HG02970 (cell line): ENCODE measurements around the gene MCTP1.
"Not testable (repeated sequence)": the region's sequence is repeated elsewhere in the genome, so short reads cannot be mapped to it uniquely, and the experiment has no call there.

ENCODE experiments used
- ATAC-seq: cut with Tn5 transposase; IDR thresholded peaks from one replicate; pipeline ENCODE4 v1.9.1; 2021; ENCODE audit warnings: mild to moderate bottlenecking, moderate library complexity, moderate number of reproducible peaks; ENCODE audit not compliant: unreplicated experiment, low FRiP score

The MCTP1 gene

GRCh38 chr5:95045181-95045965, 239.5 kb downstream of the MCTP1 start:
- ATAC-seq: no peak

DNA sequence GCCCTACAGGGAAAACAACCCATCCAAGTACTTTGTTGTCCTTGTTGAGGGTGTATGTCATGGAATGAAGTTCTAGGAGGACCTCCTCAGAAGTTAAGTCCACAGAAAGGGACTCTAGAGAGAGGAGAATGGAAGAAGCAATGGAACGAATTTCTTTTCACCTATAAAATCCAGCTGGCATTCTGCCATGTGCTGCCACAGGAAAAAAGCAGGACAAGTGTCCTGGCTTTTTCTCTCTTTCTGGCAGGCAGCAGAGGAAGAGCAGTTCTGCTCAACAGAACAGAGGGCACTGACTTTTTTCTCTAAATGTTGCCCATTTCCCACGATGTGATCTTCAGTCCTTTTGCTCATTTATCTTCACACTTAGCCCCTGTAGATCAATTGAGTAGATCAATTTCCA, 240.8 kb downstream of the MCTP1 start:
- no peak for ATAC-seq

- ATAC-seq: no peak
Observed at GRCh38 chr5:95043648-95044047, 241.2 kb downstream of the MCTP1 start.

GRCh38 chr5:95043234-95043633, 241.7 kb downstream of the MCTP1 start:
- no peak for ATAC-seq

DNA sequence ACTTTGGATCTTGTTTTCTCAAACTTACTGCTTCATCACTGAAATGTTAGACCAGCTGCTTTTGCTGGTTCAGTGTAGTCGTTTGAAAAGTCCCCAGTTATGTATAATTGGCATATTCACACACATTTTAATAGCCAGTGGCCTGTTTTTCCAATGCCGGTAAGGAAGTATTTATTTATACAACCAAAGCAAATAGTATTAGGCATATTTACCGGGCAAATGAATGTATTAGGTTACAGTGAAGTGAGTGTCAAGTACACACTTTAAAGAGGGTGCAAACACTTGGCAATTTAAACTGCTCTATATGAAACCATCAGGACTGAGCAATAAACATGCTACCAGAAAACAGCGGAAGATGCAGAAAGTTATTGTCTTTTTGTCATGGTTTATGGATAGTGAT, 242.9 kb downstream of the MCTP1 start:
- no peak for ATAC-seq

DNA sequence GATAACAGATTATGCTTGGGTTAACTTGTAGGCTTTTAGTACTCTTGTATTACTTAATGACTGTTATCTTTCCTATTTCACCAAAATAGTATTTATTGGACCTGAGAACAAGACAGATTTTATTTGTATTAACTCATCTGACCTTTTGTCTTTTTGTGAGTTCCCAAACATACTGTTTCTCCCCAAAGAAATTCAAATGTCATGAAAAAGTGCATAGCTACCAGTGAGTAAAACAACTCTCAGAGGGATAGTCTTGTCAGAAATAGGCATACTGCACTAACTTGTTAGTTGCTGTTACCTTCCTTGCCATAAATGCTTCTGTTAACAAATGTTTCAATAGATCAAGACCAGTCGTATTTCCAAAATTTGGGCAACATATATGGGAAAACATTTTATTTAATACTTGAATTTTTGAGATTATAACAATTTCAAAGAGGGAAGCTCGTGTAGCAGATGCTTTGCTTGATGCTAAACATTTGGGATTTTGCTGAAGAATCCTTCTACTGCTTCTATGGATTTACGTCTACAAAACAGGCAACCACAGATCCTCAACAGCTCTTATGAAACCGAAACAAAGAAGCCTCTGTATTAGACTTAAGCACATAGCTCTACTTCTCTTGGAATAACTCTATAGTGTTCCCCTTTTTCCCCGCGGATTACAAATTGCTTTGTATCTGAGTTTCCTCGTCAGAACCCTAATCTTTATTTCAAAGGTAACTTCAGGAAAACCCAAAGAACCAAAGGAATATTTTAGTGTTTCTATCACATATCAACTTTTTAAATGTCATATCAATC, 248.8 kb downstream of the MCTP1 start:
- no peak for ATAC-seq

DNA sequence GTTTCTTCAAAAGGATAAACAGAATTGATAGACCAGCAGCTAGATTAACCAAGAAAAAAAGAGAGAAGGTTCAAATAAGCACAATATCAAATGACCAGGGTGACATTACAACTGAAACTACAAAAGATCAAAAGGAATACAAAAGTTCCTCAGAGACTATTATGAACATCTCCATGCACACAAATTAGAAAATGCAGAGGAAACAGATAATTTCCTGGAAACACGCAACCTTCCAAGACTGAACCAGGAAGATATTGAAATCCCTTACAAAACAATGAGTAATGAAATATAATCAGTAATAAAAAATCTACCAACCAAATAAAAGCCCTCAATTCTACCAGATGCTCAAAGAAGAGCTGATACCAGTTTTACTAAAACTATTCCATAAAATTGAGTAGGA, 252.1 kb downstream of the MCTP1 start:
- no peak for ATAC-seq

DNA sequence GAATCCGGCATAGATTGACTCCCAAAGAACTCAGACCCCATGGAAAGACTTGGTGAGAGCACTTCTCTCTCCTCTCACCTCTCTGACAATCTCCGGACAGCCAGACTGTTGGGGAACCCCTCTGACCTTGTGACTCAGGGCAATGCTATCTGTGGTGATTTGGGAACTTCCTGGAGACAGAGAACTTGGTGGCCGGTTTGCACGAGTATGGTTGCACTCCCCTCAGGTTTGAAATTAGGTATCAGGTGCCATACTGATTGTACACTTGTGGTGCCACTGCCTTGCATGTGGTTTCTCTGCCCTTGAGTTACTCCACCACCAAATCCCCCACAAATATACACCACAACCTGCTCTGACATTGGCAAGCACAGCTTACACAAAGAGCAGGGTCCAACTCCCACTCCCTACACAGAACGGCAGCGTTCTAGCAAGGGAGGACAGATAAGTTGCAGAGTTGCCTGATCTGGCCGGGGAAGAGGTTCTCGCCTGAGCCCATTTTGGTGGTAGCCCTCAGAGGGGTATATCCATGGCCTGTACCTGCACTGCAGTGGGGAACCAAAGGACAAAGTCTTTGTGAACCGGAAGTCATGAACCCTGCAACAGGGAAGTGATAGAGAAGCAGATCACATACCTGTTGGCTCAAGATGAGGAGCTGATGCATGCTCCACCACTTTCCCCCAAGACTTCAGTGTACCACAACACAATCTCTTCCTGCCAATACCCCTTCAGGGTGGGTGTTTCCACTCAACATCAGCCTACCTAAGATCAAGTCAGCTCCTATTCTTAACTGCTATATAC, 255.1 kb downstream of the MCTP1 start:
- no peak for ATAC-seq

DNA sequence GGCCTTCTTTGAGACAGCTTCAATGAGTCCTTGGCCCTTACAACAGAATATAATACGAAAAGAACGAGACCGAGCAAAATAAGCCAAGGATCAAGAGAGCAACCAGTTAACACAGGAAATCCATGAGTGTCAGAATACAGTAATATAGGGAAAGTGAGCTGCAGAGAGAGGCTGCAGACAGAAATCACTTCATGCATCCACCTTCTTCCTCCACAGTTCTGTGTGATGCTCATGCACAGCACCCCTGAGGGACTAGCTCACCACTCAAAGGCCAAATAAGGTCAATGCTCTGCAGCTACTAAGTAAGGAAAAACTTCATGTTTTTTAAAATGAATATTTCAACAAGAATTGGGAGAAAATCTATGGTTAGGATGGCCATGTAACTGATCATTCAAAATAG, 257.1 kb downstream of the MCTP1 start:
- no peak for ATAC-seq

- no peak for ATAC-seq
Observed at GRCh38 chr5:95027151-95027721, 257.7 kb downstream of the MCTP1 start.

DNA sequence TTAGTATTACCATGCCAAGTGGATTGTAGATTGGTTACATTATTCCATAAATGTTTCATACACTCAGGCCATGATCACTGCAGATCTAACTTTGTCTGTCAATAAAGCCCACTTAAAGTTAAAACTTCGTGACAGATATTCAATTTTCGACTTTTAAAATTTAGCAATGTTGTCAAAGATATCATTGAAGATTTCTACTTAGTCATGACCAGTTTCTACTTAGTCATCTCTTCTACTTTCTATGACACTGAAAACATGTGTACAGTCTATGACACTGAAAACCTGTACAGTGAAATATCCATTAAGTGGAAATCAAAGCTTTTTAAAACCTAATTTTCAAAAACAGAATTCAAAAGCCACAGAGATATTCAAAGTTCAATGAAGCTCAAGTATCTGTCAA, 258.2 kb downstream of the MCTP1 start:
- no peak for ATAC-seq

GRCh38 chr5:95022967-95023695, 261.8 kb downstream of the MCTP1 start:
- no peak for ATAC-seq

DNA sequence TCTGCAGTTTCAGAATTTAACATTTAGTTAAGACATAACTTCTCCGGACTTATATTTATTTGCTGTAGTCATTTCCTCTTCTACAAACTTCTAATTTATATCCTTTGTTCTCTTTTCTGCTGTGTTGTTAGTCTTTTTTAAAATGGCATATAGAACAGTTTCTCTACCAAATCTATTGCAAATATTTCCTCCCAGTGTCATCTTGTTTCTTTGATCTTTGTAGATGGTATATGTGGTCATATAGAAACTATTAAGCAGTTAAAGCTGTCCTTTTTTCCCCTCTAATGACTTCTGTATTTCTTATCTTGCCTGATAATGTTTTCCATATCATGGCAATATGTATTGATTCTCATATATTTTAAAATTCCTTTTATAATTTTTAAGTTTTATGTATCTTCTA, 264.5 kb downstream of the MCTP1 start:
- no peak for ATAC-seq

DNA sequence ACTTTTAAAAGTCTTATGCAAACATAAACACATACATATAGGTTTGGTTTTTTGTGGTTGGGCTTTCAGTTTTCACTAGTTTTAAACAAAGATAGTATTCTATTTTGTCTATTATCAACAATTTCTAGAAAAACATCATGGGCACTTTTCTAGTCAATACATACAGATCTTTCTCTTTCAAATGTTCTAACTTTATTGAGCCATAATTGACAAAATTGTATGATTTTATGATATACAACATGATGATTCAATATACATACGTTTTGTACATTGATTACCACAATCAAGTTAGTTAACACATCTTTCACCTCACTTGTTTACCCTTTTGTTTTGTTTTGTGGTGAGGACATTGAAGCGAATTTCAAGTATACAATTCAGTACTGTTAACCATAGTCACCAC, 265.9 kb downstream of the MCTP1 start:
- no peak for ATAC-seq

DNA sequence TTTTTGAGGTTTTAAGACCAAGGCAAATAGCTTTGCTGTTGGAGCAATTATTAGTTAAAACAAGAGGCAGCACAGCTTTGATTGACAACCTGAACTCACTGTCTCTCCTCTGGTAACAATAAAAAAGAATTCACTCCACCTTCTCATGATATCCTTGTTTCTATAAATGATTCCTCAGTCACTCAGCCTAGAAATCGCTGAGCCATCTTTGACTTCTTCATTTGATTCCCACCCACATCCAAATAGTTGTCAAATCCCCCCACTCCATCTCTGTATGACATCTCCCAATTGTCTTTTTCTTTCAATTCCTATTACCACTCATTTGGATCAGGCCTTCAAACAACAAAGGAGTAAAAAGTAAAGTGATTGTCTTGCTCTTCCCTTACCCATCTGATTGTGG, 266.4 kb downstream of the MCTP1 start:
- no peak for ATAC-seq

DNA sequence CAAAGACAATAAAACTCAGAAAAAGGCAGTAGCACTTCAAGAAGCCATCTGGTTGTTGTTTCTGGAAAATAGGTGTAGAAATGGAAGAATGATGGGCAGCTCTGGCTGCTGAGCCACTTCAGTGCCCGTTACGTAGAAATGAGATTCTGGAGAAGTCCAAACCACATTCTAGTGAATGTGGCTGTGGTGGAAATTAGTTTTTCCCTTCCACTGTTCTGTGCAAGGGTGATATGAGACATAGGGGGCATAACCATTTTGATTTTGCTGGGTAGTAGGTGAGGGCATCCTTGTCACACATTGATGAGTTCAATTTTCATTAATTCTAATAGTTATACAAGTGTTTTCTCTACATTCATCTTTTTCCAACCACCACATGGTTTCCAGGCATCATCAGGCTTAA, 275.1 kb downstream of the MCTP1 start:
- no peak for ATAC-seq

GRCh38 chr5:95007921-95008597, 276.8 kb downstream of the MCTP1 start:
- no peak for ATAC-seq

DNA sequence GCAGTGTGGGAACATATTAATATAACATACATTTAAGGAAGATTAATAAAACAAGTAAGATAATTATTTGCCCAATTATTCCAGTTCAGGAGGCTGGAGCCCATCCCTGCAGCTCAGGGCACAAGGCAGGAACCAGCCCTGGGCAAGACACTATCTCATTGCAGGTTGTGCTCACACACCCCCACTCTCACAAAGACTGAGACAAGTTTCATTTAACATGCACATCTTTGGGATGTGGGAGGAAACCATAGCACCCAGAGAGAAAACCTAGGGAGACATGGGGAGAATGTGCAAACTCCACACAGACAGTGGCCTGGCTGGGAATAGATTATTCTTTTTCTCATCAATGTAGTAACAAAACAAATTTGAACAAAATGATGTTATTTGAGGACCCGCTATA, 279.1 kb downstream of the MCTP1 start:
- ATAC-seq: no peak

- ATAC-seq: no peak
Observed at GRCh38 chr5:94998670-94999069, 286.2 kb downstream of the MCTP1 start.

DNA sequence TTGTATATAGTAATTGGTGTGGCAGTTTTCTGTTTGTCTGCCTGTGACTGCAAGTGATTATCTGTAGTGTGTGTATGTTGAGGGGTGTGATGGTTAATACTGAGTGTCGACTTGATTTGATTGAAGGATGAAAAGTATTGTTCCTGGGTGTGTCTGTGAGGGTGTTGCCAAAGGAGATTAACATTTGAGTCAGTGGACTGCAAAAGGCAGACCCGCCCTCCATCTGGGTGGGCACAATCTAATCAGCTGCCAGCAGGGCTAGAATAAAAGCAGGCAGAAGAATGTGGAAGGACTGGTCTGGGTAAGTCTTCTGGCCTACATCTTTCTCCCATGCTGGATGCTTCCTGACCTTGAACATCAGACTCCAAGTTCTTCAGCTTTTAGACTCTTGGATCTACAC, 290.4 kb downstream of the MCTP1 start:
- ATAC-seq: not testable (repeated sequence)
